CD4-positive, alpha-beta T cell (primary cell): ENCODE results near the gene NFAM1. TPM values are rescaled to one million over a fixed set of nuclear protein-coding genes. Genes with fewer than 3 reads are reported as not detected.

Experiments
- ATAC-seq: fragments of 200-7000 bp; cut with Tn5 transposase; one replicate; pipeline ENCODE4 v1.10.0; 2022; ENCODE audit warnings: mild to moderate bottlenecking; ENCODE audit not compliant: poor library complexity
- CTCF ChIA-PET: fragments of 350-600 bp; sonication (Branson Sonifier 250); formaldehyde crosslinking; loops from one replicate; lab custom pipeline; 2021; ENCODE audit warnings: antibody characterized with exemption, inconsistent platforms; lab: Charles Lee
- POLR2A ChIA-PET: fragments of 350-600 bp; sonication (Branson Sonifier 250); formaldehyde crosslinking; loops from one replicate; lab custom pipeline; 2021; ENCODE audit warnings: antibody characterized with exemption, inconsistent platforms; lab: Charles Lee
- DNase-seq, 14 experiments: peaks; one replicate each; pipeline ENCODE4 v3.0.0-alpha.2; 2013 to 2020; ENCODE audit warnings: mixed read lengths in 2 of 14
- H3K27ac ChIP-seq, 2 donors: one replicate each; pipeline versions ENCODE4 v1.5.1 to v1.7.0; 2013; ENCODE audit warnings: low read length in 2 of 2, low read depth in 1 of 2, mild to moderate bottlenecking in 1 of 2
- H3K27me3 ChIP-seq, 2 experiments: 1 replicate in 1 of 2; 2 replicates in 1 of 2; pipeline versions ENCODE4 v1.6.1 to v1.7.0; 2013; ENCODE audit warnings: low read length in 2 of 2, control low read depth in 1 of 2, mild to moderate bottlenecking in 1 of 2, moderate library complexity in 1 of 2; ENCODE audit not compliant: insufficient read depth in 2 of 2, control insufficient read depth in 1 of 2
- H3K36me3 ChIP-seq: one replicate; pipeline ENCODE4 v1.6.1; 2013; ENCODE audit warnings: low read length, control low read depth; ENCODE audit not compliant: insufficient read depth
- H3K4me1 ChIP-seq: one replicate; pipeline ENCODE4 v1.6.1; 2013; ENCODE audit warnings: low read length, control low read depth; ENCODE audit not compliant: insufficient read depth
- H3K4me3 ChIP-seq: one replicate; pipeline ENCODE4 v1.5.1; 2013; ENCODE audit warnings: mild to moderate bottlenecking, low read length, moderate library complexity
- H3K9me3 ChIP-seq, 2 experiments: 1 replicate in 1 of 2; 2 replicates in 1 of 2; pipeline versions ENCODE4 v1.6.1 to v1.7.0; 2013; ENCODE audit warnings: low read length in 2 of 2, mild to moderate bottlenecking in 2 of 2, control low read depth in 1 of 2, moderate library complexity in 1 of 2; ENCODE audit not compliant: control insufficient read depth in 1 of 2, insufficient read depth in 1 of 2
- H3K27ac Mint-ChIP-seq: one replicate; pipeline ENCODE4 v1.8.0; 2020; ENCODE audit warnings: mixed read lengths
- H3K27me3 Mint-ChIP-seq: one replicate; pipeline ENCODE4 v1.8.0; 2021; ENCODE audit warnings: mixed read lengths
- H3K36me3 Mint-ChIP-seq: one replicate; pipeline ENCODE4 v1.8.0; 2021; ENCODE audit warnings: low read depth, mixed read lengths
- H3K4me1 Mint-ChIP-seq: one replicate; pipeline ENCODE4 v1.8.0; 2021; ENCODE audit warnings: low read depth, mixed read lengths
- H3K4me3 Mint-ChIP-seq: one replicate; pipeline ENCODE4 v1.8.0; 2020; ENCODE audit warnings: mild to moderate bottlenecking, mixed read lengths
- H3K9me3 Mint-ChIP-seq: one replicate; pipeline ENCODE4 v1.8.0; 2020; ENCODE audit warnings: mixed read lengths
- CTCF ChIP-seq: fragments of 200-600 bp; IDR thresholded peaks from one replicate; pipeline ENCODE4 v1.8.0; 2022; ENCODE audit warnings: antibody characterized with exemption, mild to moderate bottlenecking
- intact Hi-C, 2 experiments: fragments of 100-400 bp; cut with DNase I in 1 of 2; cut with micrococcal nuclease in 1 of 2; formaldehyde crosslinking; loops; one replicate each; pipeline versions ENCODE4 v1.15.1 to v1.9.0; 2023 to 2025; cut with DNase I, micrococcal nuclease
- total RNA-seq, 174 experiments: library from RNA in 2 of 174; stranded (reverse) in 2 of 174; gene quantifications; one replicate each; pipeline ENCODE4 v1.2.3 and lab custom pipeline; 2021 to 2026

The NFAM1 gene
- total RNA-seq, 2 experiments from 2014 or later: 0.34 to 0.38 TPM

DNA sequence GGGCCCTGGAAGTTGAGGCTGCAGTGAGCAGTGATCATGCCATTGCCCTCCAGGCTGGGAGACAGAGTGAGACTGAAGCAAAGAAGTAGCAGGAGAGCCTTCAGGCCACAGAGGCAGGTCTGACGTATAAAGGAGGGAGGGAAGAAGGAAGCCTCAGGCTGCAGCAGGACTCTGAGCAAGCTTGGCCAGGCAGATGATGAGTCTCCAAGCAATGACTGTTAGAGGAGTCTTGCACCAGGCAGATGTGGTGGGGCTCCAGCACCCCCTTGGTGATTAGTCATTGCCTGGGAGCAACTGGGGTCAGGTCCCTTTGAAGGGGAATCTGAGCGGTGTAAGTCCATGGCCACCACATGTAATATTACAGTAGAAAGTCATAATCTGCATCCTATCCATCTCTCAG lies 36.6 kb upstream of the NFAM1 start:
- peaks cover 4% of the 10 kb centered on the region for H3K27me3 Mint-ChIP-seq
- H3K27ac Mint-ChIP-seq: no peak overlapping the region
- ATAC-seq: no peak
- intact Hi-C loops: no loop called here
- Histone ChIP-seq H3K4me1 (no peaks in the 10 kb centered on the region), H3K36me3 (no peaks in the 10 kb centered on the region), H3K27me3 (no peaks in the 10 kb centered on the region), H3K9me3 (no peaks in the 10 kb centered on the region), H3K27ac (no peak overlapping the region), H3K4me3 (no peak overlapping the region)
- H3K4me3 Mint-ChIP-seq: no peak overlapping the region
- no peak for DNase-seq
- ChIA-PET POLR2A (no interaction called here), CTCF (no interaction called here)
- H3K4me1 Mint-ChIP-seq: no peaks in the 10 kb centered on the region
- no peak for TF ChIP-seq CTCF
- no peaks in the 10 kb centered on the region for H3K9me3 Mint-ChIP-seq
- H3K36me3 Mint-ChIP-seq: no peaks in the 10 kb centered on the region

DNA sequence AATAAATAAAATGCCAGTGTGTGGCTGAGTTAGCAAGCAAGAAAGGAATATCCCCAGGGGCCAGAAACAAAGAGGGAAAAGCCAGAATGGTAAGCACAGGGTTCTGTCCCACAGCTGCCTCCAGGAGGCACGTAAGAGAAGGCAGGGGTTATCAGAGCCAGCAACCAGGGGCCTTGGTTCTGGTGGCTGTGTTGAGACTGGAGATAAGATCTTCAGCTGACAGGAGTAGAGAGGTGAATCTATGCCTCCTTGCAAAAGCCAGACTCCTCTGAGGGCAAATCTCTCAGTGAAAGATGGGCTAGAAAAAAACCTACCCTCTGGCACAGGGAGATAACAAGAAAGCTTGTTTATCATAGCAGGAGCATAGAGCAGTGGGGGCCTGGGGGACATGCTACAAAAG lies 29.8 kb upstream of the NFAM1 start:
- ChIA-PET POLR2A (no interaction called here), CTCF (interaction anchor here (0.5 kb wide), 1 partner anchor 82 kb away, joined by 4 read pairs; no protein-coding TSS in a partner anchor)
- H3K9me3 ChIP-seq: no peaks in the 10 kb centered on the region
- intact Hi-C loops: no loop called here
- H3K36me3 ChIP-seq: no peaks in the 10 kb centered on the region
- Mint-ChIP-seq H3K9me3 (no peaks in the 10 kb centered on the region), H3K4me3 (no peak overlapping the region), H3K27me3 (peaks cover 20% of the 10 kb centered on the region), H3K36me3 (no peaks in the 10 kb centered on the region), H3K4me1 (no peaks in the 10 kb centered on the region), H3K27ac (no peak overlapping the region)
- DNase-seq: no peak
- no peak for TF ChIP-seq CTCF
- no peak overlapping the region for H3K4me3 ChIP-seq
- ATAC-seq: no peak
- H3K27ac ChIP-seq: no peak overlapping the region
- peaks cover 0 to 10% of the 10 kb centered on the region in 2 experiments for H3K27me3 ChIP-seq
- no peaks in the 10 kb centered on the region for H3K4me1 ChIP-seq

DNA sequence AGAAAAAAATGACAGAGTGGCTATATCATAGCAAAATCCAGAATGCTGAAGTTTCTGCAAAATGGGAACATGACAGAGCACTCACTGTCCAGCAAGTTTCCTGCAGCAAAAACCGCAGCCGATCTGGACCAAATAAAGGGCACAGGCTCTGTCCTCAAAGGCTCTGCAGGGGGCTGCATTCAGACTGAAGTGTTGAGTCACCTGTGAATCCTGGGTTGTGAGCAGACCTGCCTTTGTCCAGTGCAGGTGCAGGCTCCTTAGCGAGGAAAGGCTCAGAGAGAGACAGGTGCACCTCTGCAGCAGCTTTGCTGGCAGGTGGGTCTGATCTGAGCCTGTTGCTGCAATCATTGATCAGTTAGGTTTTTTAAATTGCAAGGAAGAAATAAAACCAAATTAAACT lies 29.3 kb upstream of the NFAM1 start:
- no peaks in the 10 kb centered on the region for H3K4me1 Mint-ChIP-seq
- no peak overlapping the region for H3K4me3 ChIP-seq
- DNase-seq (no peak), ATAC-seq (no peak)
- H3K27me3 ChIP-seq: peaks cover 0 to 10% of the 10 kb centered on the region in 2 experiments
- ChIA-PET CTCF (no interaction called here), POLR2A (no interaction called here)
- H3K9me3 Mint-ChIP-seq: no peaks in the 10 kb centered on the region
- no peak overlapping the region for H3K4me3 Mint-ChIP-seq
- intact Hi-C loops: no loop called here
- H3K4me1 ChIP-seq: no peaks in the 10 kb centered on the region
- no peaks in the 10 kb centered on the region for H3K9me3 ChIP-seq
- no peaks in the 10 kb centered on the region for H3K36me3 ChIP-seq
- no peaks in the 10 kb centered on the region for H3K36me3 Mint-ChIP-seq
- TF ChIP-seq CTCF: no peak
- H3K27ac ChIP-seq: no peak overlapping the region
- peaks cover 23% of the 10 kb centered on the region for H3K27me3 Mint-ChIP-seq
- no peak overlapping the region for H3K27ac Mint-ChIP-seq
